ENCODE data around the gene EPS8L3.

DNA sequence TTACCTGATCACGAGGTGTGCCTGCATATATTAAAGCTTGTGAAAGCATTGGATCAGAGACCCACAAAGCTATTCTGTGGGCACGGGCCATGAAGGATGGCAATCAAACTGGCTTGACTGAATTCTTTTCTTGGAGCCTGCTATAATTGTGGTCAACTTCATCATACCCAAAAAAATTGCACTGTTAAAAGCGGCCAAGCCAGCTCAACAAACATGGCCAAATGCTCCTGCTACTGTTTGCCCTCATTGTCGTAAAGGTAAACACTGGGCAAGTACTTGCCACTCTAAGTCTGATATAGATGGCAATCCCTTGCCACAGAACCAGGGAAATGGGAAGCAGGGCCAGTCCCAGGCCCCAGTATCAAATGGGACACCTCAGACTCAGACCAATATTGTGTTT lies 58.3 kb downstream of the EPS8L3 start:
- TF ChIP-seq, protein P1, sequence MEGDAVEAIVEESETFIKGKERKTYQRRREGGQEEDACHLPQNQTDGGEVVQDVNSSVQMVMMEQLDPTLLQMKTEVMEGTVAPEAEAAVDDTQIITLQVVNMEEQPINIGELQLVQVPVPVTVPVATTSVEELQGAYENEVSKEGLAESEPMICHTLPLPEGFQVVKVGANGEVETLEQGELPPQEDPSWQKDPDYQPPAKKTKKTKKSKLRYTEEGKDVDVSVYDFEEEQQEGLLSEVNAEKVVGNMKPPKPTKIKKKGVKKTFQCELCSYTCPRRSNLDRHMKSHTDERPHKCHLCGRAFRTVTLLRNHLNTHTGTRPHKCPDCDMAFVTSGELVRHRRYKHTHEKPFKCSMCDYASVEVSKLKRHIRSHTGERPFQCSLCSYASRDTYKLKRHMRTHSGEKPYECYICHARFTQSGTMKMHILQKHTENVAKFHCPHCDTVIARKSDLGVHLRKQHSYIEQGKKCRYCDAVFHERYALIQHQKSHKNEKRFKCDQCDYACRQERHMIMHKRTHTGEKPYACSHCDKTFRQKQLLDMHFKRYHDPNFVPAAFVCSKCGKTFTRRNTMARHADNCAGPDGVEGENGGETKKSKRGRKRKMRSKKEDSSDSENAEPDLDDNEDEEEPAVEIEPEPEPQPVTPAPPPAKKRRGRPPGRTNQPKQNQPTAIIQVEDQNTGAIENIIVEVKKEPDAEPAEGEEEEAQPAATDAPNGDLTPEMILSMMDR (IDR thresholded peaks at IDR 0.05 in 4 of 5, conservative IDR thresholded peaks at IDR 0.05 in 1 of 5), result no peak
- TF ChIP-seq POLR2A (IDR thresholded peaks at IDR 0.05), result no peak
